WTC11 (cell line): ENCODE measurements around the gene PC.

Source experiments
- CTCF ChIP-seq: fragments of 200-600 bp; IDR thresholded peaks from 2 replicates; pipeline ENCODE4 v1.8.0; 2022; ENCODE audit warnings: antibody characterized with exemption
- NR3C1 ChIP-seq: sonication (generic); formaldehyde crosslinking; conservative IDR thresholded peaks from 2 replicates; pipeline ENCODE4 v1.8.1; 2023; ENCODE audit warnings: low read depth, mild to moderate bottlenecking, missing genetic modification reagents

GRCh38 chr11:66902486-66903177, 55.6 kb downstream of the PC start:
- TF ChIP-seq CTCF (no peak), NR3C1 (CRISPR knock-in tag) (no peak)
